GM23248 (cell line): Measurements from ENCODE around the gene DTX4.

ENCODE experiments used
- EZH2 ChIP-seq: fragments of 200-600 bp; sonication (generic); IDR thresholded peaks from 2 replicates; pipeline ENCODE4 v1.6.1; 2018; ENCODE audit warnings: antibody characterized with exemption, mild to moderate bottlenecking; ENCODE audit not compliant: insufficient read depth, poor library complexity, severe bottlenecking
- EZH2phosphoT487 ChIP-seq: fragments of 200-600 bp; sonication (generic); IDR thresholded peaks from 2 replicates; pipeline ENCODE4 v1.6.1; 2018; ENCODE audit warnings: antibody characterized with exemption, moderate library complexity, mild to moderate bottlenecking, low read depth; ENCODE audit not compliant: insufficient read depth

DNA sequence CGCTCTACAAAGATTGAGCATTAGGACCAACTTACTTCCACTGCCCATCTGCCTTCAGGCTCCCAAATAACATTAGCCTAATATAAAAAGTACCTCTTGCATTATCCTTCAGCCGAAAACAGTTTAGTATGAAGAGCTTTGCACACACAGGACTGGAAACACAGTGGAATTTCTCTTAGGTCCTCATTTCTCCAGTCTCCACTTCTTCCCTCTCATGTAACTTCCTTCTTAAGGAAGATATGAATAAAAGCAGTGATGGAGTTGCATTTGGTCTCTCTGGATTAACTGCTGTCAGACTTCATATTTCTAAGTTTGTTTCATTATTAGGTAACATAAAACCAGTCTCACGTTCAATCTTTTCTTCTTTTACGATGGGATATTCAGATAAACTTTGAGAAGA lies 46.4 kb downstream of the DTX4 start:
- no peak for TF ChIP-seq EZH2phosphoT487
- TF ChIP-seq EZH2, result no peak
